H1 (cell line): Measurements from ENCODE around the gene TMEM134. TPM values are rescaled to one million over a fixed set of nuclear protein-coding genes. Genes with fewer than 3 reads are reported as not detected.

Source experiments
- CHD1 ChIP-seq: IDR thresholded peaks from 2 replicates; pipeline ENCODE4 v1.6.1; 2012; ENCODE audit warnings: low read depth, low read length, improper control_type of control experiment
- CREB1 ChIP-seq: IDR thresholded peaks from 2 replicates; pipeline ENCODE4 v1.6.1; 2012; ENCODE audit warnings: inconsistent platforms
- FOSL1 ChIP-seq: IDR thresholded peaks from 2 replicates; pipeline ENCODE4 v1.6.1; 2011; ENCODE audit warnings: mild to moderate bottlenecking, low read depth, low read length, moderate library complexity; ENCODE audit not compliant: insufficient read depth
- SP1 ChIP-seq: IDR thresholded peaks from 2 replicates; pipeline ENCODE4 v1.6.1; 2011; ENCODE audit warnings: low read depth, low read length
- SP2 ChIP-seq: IDR thresholded peaks from 2 replicates; pipeline ENCODE4 v1.6.1; 2012; ENCODE audit warnings: mild to moderate bottlenecking, low read length, inconsistent platforms
- TBP ChIP-seq: IDR thresholded peaks from 2 replicates; pipeline ENCODE4 v1.6.1; 2011; ENCODE audit warnings: low read depth, low read length, improper control_type of control experiment
- polyA plus RNA-seq, 7 experiments: library from polyadenylated mRNA; depleted of rRNA in 3 of 7; stranded (reverse) in 5 of 7; unstranded in 2 of 7; fragments of >200 nt in 5 of 7; fragments of 200-250 nt in 2 of 7; gene quantifications; 1 replicate in 5 of 7; 2 replicates in 1 of 7; 4 replicates in 1 of 7; pipeline versions ENCODE4 v1.2.1 to v1.2.3, GENCODE V29; 2011 to 2013; ENCODE audit warnings: missing spikeins in 2 of 7, mixed read lengths in 2 of 7
- total RNA-seq: library from RNA; stranded (reverse); fragmentation: NEBNext Ultra II Directional; extraction: Animal tissue kit (Norgen Biotek cat#: 25700); gene quantifications from 2 replicates; pipeline ENCODE4 v1.2.1, GENCODE V29; 2021
- TF ChIP-seq, protein P1 (sequence below): IDR thresholded peaks from 2 replicates; pipeline ENCODE4 v1.6.1; 2012; ENCODE audit warnings: low read length, inconsistent platforms
- TF ChIP-seq, protein P2 (sequence below): IDR thresholded peaks from 2 replicates; pipeline ENCODE4 v1.6.1; 2011; ENCODE audit warnings: low read length, improper control_type of control experiment
- TF ChIP-seq, protein P3 (sequence below): IDR thresholded peaks from 2 replicates; pipeline ENCODE4 v1.6.1; 2012; ENCODE audit warnings: inconsistent platforms

The TMEM134 gene
- total and polyA plus RNA-seq, 2 of the 8 experiments (the other 6 are each of a cell fraction or from before 2014, with no cell fraction given): 32.4 to 229 TPM

DNA sequence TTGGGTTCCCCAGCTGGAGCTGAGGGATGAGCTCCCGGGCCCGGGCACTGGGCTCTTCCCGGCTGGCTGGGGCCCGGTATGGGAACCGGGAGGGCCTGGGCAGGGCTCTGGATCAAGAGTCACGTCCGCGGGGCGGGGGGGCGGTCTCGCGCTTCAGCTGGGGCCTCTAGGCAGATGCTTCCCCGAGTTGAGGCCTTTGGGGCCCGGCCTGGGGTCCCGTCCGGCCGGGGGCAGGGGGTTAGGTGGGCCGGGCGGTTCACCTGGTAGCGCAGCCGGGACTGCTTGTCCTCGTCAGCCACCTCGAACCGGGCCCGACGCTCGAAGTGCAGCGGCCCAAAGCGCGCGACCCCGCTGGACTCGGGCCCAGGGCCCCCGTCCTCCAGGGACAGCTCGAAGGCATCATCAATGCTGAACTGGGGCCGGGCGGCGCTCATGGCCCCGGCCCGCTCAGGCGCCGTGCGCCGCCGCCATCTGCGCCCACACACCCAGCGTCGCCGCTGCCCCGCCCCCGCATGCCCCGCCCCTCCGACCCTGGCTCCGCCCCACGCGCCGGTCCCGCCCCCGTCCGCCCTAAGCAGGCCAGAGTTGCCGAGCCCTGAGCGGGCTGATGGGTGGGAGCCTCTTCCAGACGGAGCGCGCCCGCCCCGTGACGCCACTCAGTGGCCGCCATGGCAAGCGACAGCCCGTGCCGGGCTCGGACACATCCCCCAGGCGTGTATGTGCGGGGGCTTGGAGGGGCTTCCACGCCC, at the start of gene TMEM134 (continued):
- TF ChIP-seq FOSL1 (no peak), SP2 (no peak), TBP (peak; percentile 60; the same call in 1 of the 2 replicates), CHD1 (no peak), SP1 (peak; percentile 88), CREB1 (peak; percentile 88)
- TF ChIP-seq, protein P1, sequence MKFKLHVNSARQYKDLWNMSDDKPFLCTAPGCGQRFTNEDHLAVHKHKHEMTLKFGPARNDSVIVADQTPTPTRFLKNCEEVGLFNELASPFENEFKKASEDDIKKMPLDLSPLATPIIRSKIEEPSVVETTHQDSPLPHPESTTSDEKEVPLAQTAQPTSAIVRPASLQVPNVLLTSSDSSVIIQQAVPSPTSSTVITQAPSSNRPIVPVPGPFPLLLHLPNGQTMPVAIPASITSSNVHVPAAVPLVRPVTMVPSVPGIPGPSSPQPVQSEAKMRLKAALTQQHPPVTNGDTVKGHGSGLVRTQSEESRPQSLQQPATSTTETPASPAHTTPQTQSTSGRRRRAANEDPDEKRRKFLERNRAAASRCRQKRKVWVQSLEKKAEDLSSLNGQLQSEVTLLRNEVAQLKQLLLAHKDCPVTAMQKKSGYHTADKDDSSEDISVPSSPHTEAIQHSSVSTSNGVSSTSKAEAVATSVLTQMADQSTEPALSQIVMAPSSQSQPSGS: no peak
- TF ChIP-seq, protein P2, sequence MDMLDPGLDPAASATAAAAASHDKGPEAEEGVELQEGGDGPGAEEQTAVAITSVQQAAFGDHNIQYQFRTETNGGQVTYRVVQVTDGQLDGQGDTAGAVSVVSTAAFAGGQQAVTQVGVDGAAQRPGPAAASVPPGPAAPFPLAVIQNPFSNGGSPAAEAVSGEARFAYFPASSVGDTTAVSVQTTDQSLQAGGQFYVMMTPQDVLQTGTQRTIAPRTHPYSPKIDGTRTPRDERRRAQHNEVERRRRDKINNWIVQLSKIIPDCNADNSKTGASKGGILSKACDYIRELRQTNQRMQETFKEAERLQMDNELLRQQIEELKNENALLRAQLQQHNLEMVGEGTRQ: peak; percentile 38; the same call in 1 of the 2 replicates
- TF ChIP-seq, protein P3, sequence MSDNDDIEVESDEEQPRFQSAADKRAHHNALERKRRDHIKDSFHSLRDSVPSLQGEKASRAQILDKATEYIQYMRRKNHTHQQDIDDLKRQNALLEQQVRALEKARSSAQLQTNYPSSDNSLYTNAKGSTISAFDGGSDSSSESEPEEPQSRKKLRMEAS: peak; percentile 75
